ENCODE results near the gene TACO1. TPM values are rescaled to one million over a fixed set of nuclear protein-coding genes. Genes with fewer than 3 reads are reported as not detected.

The TACO1 gene
- polyA plus RNA-seq, 1 donor: 26.1 TPM

DNA sequence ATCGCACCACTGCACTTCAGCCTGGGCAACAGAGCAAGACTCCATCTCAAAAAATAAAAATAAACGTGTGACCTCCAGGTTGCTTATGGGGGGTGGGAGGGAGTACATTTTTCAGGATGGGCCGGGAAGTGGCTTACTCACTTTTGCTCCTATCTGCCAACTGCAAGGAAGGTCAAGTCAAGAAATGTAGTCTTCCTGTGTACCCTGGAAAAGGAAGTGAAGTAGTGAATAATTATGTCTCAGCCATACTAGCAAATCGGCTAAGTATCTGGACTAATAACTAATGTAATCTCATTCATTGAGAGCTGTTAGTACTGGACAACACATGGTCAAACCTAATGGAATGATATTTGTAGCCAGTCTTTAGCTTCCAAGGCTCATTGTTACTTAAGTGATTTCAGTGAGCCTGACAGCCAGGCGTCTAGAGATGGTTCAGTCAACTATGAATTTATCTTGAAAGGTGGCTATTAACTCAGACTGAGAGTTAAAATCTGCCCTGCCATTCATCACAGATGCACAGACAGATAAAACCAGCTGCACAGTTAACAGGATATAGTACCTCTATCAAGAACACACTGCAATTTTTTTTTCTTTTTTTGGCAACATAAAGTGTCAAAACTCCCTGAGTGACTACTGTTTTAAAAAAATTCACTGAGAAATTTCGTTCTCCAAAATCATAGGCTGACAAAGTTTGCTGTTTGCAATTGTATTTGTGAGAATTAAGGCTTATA, 3.7 kb upstream of the TACO1 start:
- no peak for DNase-seq

GRCh38 chr17:63598281-63598680, 2.4 kb upstream of the TACO1 start:
- DNase-seq: no peak

DNA sequence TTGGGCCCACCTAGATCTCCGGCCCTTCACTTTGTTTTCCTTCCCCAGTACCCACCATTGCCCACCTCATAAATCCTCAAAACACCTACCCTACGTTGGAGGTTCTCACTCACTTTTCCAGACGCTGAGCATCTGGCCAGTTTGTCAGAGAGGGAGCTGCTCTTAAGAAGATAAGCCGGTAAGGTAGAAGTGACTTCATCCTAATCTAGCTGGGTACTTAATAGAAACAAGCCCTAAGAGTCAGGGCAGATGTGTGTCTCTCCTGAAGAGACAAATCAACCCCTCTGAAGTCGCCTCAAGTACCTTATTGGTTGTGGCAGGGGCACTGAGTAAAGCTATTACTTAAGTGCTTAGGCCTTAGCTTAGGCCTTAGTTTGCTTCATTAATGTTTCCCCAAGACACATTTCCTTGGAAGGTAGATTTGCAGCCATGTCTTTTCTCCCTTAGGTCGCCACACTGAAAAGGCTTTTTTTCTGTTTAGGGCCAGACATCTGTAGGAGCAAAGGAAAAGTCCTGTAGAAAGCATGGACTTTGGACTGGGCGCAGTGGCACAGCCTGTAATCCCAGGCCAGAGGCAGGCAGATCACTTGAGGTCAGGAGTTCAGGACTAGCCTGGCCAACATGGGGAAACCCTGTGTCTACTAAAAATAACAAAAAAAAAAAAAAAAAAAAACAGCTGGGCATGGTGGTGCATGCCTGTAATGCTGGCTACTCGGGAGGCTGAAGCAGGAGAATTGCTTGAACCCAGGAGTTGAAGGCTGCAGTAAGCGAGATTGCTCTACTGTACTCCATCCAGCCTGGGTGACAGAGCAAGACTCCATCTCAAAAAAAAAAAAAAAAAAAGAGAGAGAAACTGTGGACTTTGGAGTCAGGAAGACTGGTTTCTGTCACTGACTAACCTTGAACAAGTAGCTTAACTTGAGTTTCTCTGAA, 1.0 kb downstream of the TACO1 start:
- no peak for DNase-seq

DNA sequence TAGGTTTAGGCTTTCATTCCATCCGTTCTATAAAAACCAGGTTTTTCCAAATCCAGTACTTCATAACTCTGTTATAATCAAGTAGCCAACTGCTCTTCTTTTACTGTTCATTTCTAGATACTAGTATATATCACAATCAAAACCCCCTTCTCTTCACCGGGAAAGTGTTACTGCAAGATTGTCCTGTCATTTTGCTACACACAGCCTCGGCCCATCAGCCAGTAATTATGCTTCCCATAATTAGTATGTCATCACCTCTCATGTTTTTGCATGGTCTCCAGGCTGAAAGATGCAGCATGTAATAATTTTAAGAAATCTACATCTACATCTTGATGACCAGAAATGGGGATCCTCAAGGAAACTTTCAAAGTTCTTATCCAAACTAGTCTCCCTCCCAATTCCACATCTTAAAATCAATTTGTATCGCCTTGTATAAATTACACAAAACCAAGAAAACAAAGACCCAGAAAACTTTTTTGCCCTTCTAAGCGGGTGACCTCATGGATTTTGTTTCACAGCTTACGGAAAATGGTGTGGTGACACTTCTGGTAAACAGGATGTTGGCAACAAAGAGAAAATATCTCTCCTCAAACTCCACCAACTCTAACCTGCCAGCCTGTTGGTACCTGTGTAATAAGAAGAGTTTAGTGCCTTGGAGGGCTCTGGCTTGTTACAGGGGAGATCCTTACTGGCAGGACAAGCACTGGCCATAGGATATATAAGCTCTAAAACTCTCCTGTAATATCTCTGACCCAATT, 9.3 kb downstream of the TACO1 start:
- DNase-seq: no peak

- DNase-seq: no peak
These were observed 10.2 kb downstream of the TACO1 start for GRCh38 chr17:63610854-63611253.

- no peak for DNase-seq
These were observed 10.7 kb downstream of the TACO1 start for GRCh38 chr17:63611354-63611753.

DNA sequence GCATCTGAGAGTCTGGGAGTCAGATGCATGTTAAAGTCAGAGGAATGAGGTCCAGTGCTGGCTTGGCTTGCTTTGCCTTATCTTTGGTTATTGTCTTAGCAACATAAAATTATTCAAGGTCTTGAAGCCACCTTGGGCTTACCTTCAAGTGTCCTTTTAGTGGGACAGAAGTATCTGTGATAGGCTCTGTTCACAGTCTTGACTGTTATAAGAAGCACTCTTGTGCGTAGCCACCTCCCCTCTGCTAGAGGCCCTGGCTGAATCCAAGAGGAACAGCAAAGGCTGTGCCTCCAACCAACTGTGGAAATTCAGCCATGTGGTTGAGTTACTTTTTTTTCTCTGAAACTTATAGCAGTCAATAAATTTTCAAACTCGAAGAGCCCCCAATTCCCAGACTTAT, 13.0 kb downstream of the TACO1 start:
- no peak for DNase-seq

DNA sequence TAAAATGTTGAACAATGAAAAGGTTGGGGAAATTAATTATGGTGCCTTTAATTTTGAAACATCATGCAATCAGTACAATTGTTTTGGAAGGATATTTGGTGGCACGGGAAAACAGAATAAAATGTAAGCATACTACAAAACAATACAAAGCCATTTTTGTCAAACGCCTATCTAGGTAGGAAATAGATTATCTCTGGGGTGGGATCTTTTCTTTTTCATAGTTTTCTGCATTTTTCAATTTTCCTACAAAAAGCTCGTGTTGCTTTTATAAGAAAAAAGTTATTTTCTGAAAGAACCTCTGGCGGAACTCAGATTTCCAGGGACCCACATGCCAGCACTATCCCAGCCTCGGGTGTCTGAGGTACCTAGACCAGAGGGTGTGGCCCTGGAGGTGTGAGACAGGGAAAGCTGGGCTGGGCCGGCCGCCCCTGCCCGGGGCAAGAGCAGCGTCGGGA, 20.6 kb downstream of the TACO1 start:
- no peak for DNase-seq

DNA sequence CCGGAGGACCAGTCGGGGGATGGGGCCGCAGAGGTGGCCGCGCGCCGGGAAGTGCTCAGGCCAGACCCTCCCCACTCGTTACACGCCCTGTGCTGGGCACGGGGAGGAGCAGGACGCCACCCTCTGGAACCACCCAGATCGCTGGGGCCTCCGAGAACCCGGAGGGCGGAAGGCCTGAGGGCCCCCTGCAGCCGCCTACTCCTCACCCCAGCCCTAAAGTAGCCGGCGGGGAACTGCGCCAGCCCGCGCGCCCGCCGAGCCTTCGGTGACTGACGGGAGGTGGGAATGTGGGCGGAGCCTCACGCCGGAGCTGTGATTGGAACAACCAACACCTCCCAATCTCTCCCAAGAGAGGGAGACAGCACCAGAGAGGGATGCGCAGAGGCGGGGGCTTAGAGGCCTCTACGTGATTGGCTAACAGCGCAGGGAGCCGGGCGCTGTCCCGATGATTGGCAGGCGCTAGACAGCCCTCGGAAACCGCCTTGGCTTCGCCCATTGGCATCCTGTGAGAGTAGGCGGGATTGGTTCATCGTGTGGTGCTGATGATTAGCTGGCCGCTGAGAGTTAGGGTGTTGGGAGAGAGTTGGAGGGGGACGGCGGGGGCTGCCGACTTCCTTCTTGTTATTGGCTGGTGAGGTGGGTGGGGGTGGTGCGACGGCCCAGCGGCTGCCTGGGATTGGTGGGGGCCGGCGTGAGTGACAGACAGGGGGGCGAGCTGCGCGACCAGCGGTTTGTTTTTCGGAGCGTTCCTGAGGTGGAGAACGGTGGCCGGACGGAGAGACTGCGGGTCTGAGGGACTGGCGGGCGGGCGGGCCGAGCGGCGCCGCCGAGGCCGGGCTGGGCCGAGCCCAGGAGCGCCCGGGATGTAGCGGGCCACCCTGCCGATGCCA, 21.2 kb downstream of the TACO1 start, which contains the start of gene MAP3K3:
TSS of gene MAP3K3 (plus strand) at position 734 of the 890 bp plus-strand sequence. CDS start 343 bp downstream, outside the sequence.
- peak; percentile 99 for DNase-seq

DNA sequence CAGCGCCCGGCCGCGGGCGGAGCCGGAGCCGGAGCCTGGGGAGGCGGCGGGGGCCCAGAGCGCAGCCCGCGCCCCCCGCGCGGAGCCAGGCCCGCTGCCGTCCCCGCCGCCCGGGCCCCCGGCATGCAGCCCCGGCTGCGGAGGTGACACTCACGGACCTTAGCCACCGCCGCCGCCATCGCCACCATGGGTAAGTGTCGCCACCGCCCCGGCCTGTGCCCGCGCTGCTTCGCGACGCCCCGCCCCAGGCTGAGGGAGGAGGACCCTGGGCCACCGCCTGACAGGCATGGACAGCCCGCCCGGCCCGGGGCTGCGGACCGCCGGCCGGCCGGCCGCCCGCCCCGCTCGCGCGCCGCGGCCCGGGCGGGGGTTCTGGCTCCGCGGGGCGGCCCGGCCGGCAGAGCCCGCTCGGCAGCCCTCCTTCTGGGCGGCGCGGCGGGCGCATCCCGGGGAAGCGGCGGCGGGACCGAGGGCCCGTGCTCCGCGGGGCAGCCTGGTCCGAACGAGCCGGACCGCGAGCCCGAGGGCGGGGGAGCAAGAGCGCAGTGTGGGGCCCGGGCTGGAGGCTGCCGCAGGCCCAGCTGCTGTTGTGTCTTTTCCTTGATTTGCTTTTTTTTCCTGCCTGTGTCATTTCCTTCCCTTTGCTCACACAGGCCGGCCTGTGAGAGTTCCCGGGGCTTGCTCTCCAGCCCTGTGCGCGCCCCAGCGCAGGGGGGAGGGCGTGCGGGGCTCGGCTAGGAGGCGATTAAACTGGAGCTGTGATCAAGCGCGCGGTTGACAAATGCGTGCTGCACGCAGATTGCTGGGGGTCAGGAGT, 22.1 kb downstream of the TACO1 start:
- DNase-seq: no peak

DNA sequence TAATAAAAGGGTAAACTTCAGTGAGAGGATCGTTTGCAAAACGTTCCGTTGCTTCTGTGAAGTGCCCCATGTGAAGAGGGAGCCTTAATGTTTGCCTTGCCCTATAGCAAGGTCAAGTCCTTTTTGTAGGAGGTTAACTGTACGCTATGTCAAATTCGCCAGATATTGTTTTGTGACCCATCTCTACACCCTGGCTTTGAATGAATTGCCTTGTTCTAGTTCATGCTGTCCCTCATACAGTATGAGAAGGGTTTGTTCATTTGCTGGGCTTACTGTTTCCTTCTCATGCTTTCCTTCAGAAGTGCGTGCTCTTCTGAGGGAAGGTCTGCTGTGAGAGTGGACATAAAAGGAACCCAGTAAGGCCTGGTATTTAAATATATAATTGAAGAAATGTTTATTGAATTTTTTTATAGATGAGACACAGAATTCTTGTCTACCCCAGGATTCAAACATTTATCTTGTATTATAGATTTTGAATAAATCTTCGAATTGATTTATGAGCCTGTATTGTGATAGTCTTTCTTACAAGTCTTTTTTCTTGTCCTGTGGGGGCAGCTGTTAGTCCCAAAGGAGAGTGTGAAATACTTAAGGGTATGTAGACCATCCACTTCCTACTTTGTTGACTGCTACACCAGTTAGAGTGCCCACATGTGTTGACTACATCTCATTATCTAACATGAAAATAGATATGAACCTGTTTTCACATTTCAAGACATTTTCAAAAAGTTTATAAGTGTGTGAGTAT, 23.3 kb downstream of the TACO1 start:
- DNase-seq: no peak

DNA sequence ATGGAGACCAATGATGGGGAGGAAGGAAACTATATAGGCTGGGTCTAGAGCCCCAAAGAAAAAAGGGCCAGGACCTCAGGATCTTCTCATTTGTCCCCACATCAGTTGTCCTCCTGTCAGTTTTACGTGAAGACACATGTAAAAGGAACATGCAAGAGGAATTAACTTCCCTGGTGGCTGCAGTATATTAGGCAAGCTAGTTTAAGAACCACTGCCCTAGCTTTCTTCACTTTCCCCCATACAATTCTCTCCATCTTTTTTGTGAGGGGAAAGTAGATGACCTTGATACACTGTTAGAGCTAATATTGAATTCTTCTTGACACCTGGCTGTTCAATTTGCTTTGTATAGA, 23.8 kb downstream of the TACO1 start:
- DNase-seq: no peak

DNA sequence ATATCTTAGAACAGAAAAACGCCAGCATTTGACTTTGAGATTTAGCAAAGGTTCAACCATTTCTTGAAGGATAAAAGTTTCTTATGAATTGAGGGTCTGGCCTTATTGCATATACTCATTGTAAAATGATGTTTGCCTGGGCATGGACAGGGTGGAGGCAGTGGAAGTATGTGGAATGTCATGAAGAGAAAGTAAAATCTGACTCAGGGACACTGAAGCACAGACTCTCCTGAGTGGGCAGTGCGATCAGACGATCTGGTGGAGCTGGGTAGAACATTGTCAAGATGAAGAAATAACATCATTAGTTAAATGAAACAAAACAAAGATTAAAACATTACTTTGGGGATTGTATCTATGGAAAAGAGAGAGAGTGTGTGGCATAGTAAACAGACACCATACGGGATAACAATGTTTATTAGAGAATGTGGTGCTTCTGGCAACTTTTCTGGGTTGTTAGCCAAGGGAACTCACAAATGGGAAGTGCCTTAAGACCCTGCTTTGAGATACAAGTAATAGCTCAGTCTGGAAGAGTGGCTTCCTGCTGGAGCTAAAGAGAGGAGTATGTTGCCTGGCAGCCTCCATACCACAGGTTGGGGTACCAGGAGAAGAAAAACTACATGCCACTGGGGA, 26.0 kb downstream of the TACO1 start:
- DNase-seq: no peak

DNA sequence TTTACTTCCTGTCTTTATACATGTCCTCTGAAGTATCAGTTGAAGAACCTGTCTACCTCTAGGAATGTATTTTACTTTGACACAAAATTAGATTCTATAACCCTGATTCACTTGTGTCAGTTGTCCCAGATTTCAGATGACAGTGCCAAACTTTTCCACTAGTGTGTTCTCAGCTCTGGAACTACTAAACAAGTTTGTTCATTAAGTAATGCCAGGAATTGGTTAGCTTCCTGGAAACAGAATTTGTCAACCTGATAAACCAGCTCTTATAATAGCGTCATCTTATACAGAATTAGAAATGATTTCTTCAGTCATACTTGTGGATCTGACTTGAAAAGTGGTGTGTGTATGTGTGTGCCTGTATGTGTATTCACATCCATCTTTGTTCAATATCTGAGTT, 28.9 kb downstream of the TACO1 start:
- DNase-seq: no peak

DNA sequence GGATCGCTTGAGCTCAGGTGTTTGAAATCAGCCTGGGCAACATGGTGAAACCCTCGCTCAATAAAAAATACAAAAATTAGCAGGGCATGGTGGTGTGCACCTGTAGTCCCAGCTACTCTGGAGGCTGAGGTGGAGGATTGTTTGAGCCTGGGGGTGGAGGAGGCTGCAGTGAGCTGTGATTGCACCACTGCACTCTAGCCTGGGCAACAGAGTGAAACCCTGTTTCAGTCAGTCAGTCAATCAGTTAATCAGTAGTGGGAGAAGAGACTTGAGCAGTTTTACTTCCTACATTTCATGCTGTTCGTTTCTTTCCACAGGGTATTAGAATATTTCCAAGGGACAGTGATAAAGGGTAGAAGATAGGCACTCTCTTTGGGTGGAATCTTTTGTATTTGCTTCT, 30.4 kb downstream of the TACO1 start:
- DNase-seq: no peak

DNA sequence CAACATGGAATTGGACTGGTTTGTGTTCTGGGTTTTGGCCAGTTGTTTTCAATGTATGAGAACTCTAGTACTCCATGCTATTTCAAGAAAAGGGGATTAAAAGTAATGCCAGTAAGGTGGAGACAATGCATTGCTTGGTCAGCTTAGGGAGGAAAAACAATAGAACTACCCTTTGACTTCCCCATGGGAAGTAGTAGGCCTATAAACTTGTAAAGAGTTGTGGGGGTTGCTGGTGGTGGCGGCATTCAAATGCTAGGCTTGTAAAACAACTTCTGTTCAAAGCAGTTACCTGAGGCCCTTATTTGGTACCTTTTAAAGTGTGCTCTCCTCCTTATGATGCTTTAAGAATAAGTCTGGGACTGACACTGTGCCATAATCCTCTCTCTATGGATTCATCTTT, 30.9 kb downstream of the TACO1 start:
- no peak for DNase-seq

DNA sequence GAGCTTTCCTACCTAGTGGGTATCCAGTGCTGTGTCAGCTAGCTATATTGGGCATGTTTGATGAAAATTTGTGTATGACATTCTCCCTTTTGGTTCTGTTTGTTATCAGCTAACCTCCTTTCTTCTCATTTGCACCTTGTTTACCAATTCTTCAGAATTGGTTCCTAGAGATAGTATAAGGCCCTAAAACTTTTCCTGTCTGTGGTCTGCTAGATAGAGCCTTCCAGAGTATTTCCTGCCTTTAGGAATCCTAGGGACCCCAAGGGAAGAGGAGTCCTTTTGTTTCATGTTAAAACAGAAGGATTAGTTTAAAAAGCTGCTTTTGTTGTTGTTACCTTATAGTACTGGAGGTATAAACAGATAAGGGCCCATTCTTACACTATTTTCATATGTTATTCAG, 33.0 kb downstream of the TACO1 start:
- no peak for DNase-seq

DNA sequence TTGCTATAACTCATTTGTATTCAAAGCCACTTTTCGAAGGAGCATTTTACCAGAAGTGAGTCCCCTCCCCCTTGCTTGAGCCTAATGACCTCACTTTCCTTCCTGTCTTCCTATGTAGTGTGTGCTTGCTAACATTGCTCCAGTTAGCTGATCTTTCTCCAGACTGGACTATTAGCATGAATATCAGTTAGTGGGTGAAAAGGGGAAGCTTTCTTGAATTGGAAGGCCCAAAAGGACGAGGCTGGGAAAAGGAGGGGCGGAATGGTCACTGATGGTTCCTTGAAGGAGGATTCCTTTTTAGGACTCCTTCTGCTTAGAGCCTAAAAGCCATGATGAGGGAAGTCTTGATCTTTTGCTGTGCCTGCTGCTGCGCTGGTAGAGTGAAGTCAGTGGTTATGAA, 33.5 kb downstream of the TACO1 start:
- no peak for DNase-seq

DNA sequence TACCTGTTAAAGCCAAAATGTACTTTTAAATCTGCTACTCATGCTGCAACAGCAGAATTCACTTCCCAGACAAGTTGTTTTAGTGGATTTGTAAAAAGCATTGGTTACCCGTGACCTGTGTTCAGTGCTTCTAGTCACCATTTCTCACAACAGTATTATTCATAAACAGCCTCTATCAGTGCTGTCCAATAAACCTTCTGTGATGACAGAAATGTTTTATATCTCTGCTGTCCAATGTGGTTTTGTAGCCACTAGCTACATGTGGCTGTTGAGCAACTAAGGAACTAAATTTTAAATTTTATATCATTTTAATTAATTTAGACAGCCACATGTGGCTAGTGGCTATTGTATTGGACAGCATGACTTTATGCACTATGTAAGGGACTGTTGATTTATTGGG, 34.1 kb downstream of the TACO1 start:
- DNase-seq: no peak

Data from left kidney (tissue), 2 donors.